ENCODE results near the gene EBF4.

EBF4 gene

DNA sequence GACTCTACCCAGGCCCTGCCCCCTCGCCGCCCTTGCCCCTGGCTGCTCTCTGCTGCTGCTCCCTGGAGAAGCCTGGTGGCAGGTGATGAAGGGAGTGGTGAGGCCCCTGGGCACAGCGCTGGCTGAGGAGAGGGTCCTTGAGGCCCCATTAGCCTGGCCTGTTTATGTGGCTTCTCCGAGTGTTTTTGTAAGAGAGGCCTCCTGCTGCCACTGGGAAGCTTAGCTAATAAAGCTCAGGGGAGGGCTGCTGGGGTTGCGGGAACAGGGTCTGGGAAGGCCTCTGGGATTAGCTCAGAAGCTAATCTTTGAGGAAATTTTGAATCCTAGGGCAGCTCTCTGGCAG is 15.5 kb downstream of the EBF4 start:
- Histone ChIP-seq H3K9ac (no peak overlapping the region), H3K27ac (no peak overlapping the region), H3K9me3 (ENCODE audit: control insufficient read depth, low read length) (no peaks in the 10 kb centered on the region), H3K4me2 (ENCODE audit: low read length) (no peak overlapping the region), H3K79me2 (no peaks in the 10 kb centered on the region), H3K4me3 (ENCODE audit: low read depth, low read length) (no peak overlapping the region), H3K4me1 (no peaks in the 10 kb centered on the region), H3K27me3 (ENCODE audit: control insufficient read depth, insufficient read depth, low read length) (no peaks in the 10 kb centered on the region), H2AFZ (no peak overlapping the region), H3K36me3 (ENCODE audit: control insufficient read depth, insufficient read depth, low read length) (no peaks in the 10 kb centered on the region)
- TF ChIP-seq, protein P1, sequence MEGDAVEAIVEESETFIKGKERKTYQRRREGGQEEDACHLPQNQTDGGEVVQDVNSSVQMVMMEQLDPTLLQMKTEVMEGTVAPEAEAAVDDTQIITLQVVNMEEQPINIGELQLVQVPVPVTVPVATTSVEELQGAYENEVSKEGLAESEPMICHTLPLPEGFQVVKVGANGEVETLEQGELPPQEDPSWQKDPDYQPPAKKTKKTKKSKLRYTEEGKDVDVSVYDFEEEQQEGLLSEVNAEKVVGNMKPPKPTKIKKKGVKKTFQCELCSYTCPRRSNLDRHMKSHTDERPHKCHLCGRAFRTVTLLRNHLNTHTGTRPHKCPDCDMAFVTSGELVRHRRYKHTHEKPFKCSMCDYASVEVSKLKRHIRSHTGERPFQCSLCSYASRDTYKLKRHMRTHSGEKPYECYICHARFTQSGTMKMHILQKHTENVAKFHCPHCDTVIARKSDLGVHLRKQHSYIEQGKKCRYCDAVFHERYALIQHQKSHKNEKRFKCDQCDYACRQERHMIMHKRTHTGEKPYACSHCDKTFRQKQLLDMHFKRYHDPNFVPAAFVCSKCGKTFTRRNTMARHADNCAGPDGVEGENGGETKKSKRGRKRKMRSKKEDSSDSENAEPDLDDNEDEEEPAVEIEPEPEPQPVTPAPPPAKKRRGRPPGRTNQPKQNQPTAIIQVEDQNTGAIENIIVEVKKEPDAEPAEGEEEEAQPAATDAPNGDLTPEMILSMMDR (IDR thresholded peaks at IDR 0.05) = no peak

DNA sequence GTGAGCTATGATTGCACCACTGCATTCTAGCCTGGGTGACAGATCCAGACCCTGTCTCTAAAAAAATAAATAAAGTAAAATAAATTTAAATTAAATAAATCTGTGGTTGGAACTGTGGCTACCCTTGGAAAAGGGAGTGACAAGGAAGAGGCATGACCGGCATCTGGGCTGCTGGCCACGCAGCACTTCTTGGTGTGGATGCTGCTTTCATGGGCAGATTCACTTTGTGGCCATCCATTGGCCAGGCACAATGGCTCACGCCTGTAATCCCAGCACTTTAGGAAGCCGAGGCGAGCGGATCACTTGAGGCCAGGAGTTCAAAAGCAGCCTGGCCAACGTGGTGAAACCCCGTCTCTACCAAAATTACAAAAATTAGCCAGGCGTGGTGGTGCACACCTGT is 16.1 kb downstream of the EBF4 start:
- Histone ChIP-seq H3K27me3 (ENCODE audit: control insufficient read depth, insufficient read depth, low read length) (no peaks in the 10 kb centered on the region), H3K4me2 (ENCODE audit: low read length) (no peak overlapping the region), H2AFZ (no peak overlapping the region), H3K9me3 (ENCODE audit: control insufficient read depth, low read length) (no peaks in the 10 kb centered on the region), H3K36me3 (ENCODE audit: control insufficient read depth, insufficient read depth, low read length) (no peaks in the 10 kb centered on the region), H3K27ac (no peak overlapping the region), H3K4me3 (ENCODE audit: low read depth, low read length) (no peak overlapping the region), H3K79me2 (no peaks in the 10 kb centered on the region), H3K4me1 (no peaks in the 10 kb centered on the region), H3K9ac (no peak overlapping the region)
- TF ChIP-seq, protein P1 (IDR thresholded peaks at IDR 0.05) = no peak

DNA sequence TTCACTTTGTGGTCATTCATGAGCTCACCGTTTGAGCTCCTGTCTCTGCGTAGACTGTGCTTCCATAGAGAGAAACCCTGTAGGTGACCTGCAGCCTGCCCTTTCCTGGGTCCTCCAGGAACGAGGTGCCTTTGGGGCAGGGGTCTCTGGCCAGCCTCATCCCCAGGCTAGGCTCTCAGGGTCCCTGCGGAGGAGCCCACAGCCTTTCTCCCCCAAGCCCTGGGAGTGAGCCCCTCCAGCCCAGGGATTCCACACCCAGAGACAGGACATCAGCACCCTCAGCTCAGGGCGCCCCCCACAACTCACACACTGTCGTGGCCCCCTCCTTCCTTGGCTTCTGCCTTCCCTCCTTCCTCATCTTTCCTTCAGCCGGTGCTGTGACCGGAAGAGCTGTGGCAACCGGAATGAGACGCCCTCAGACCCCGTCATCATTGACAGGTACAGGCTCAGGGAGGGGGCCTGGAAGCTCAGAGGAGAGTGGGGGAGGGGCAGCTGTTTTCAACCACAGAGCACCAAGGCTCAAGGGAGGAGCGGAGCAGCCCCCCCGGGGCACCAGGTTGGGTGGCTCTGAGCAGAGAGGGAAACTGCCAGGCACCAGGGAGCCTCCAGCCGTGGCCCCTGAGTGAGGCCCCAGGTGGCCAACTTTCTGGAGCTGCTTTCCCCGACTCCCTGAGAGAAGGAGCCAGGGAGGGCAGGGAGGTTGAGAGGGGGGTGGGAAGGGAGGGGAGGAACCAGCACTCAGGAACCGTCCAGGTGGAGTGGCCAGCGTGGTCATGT is 16.8 kb downstream of the EBF4 start:
- Histone ChIP-seq H3K27ac (no peak overlapping the region), H3K9ac (no peak overlapping the region), H3K4me3 (ENCODE audit: low read depth, low read length) (no peak overlapping the region), H3K9me3 (ENCODE audit: control insufficient read depth, low read length) (no peaks in the 10 kb centered on the region), H3K36me3 (ENCODE audit: control insufficient read depth, insufficient read depth, low read length) (no peaks in the 10 kb centered on the region), H3K27me3 (ENCODE audit: control insufficient read depth, insufficient read depth, low read length) (no peaks in the 10 kb centered on the region), H3K79me2 (no peaks in the 10 kb centered on the region), H3K4me1 (no peaks in the 10 kb centered on the region), H2AFZ (no peak overlapping the region), H3K4me2 (ENCODE audit: low read length) (no peak overlapping the region)
- TF ChIP-seq, protein P1 (IDR thresholded peaks at IDR 0.05) = no peak

DNA sequence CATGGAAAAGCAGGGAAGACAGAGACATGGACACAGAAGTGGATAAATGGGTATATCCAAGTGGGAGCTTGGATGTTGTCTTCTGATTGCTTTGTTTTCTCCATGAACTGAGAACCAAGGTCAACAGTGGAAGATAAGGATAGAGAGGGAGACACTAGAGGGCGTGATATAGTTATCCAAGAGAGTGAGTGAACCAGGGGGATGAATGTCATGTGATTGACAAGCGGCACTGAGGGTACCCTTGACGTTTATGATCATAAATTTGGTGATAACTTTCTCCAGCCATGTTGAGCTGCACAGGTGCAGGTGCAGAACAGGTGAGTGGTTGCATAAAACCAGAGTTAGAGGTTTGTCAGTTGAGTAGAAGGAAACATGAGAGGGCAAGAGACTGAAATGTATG is 20.7 kb downstream of the EBF4 start:
- no peaks in the 10 kb centered on the region for H3K36me3 ChIP-seq (ENCODE audit: control insufficient read depth, insufficient read depth, low read length)
- H3K79me2 ChIP-seq = no peaks in the 10 kb centered on the region
- no peaks in the 10 kb centered on the region for H3K27me3 ChIP-seq (ENCODE audit: control insufficient read depth, insufficient read depth, low read length)
- H3K4me3 ChIP-seq (ENCODE audit: low read depth, low read length) = no peak overlapping the region
- TF ChIP-seq, protein P1 (IDR thresholded peaks at IDR 0.05) = no peak
- no peak overlapping the region for H3K27ac ChIP-seq
- no peak overlapping the region for H3K4me2 ChIP-seq (ENCODE audit: low read length)
- H3K4me1 ChIP-seq = no peaks in the 10 kb centered on the region
- no peak overlapping the region for H3K9ac ChIP-seq
- no peaks in the 10 kb centered on the region for H3K9me3 ChIP-seq (ENCODE audit: control insufficient read depth, low read length)
- H2AFZ ChIP-seq = no peak overlapping the region

DNA sequence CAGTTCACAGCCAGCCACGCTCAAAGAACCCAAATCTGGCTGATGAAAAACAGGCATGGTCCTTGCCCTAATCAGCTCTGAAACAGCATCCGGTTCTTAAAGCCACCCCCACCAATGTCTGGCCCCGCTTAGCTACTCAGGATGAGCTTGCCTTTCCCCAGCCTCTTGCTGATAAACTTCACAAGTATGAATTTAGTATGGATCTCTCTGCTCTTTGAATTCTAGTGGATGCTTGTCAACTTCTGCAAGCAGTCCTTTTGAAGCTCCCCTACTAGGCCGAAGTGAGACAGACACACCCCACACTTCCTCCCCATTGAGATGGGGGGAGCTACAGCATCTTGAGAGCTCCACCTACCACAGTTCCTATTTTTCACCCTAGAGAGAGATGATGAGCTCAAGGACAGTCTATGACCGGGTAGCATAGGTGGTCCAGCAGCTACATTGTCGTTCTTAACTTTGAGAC is 36.7 kb downstream of the EBF4 start:
- no peak overlapping the region for H3K27ac ChIP-seq
- no peaks in the 10 kb centered on the region for H3K4me1 ChIP-seq
- no peak overlapping the region for H2AFZ ChIP-seq
- no peaks in the 10 kb centered on the region for H3K79me2 ChIP-seq
- H3K9ac ChIP-seq = no peak overlapping the region
- TF ChIP-seq, protein P1 (IDR thresholded peaks at IDR 0.05) = no peak
- no peaks in the 10 kb centered on the region for H3K9me3 ChIP-seq (ENCODE audit: control insufficient read depth, low read length)
- H3K4me2 ChIP-seq (ENCODE audit: low read length) = no peak overlapping the region
- H3K4me3 ChIP-seq (ENCODE audit: low read depth, low read length) = no peak overlapping the region
- H3K27me3 ChIP-seq (ENCODE audit: control insufficient read depth, insufficient read depth, low read length) = no peaks in the 10 kb centered on the region
- no peaks in the 10 kb centered on the region for H3K36me3 ChIP-seq (ENCODE audit: control insufficient read depth, insufficient read depth, low read length)
